WTC11 (cell line): ENCODE results near the gene INPPL1. TPM values are rescaled to one million over a fixed set of nuclear protein-coding genes. Genes with fewer than 3 reads are reported as not detected.

Experiments
- ATAC-seq: fragments of 200-7000 bp; cut with Tn5 transposase; 2 replicates; pipeline ENCODE4 v1.10.0; 2021; ENCODE audit warnings: mild to moderate bottlenecking, moderate library complexity
- CTCF ChIA-PET: fragments of 300-600 bp; sonication (Branson Sonifier 250); formaldehyde crosslinking; loops from one replicate; lab custom pipeline; 2021; ENCODE audit warnings: antibody characterized with exemption; lab: Charles Lee
- POLR2A ChIA-PET: fragments of 350-600 bp; sonication (Branson Sonifier 250); formaldehyde crosslinking; loops from one replicate; lab custom pipeline; 2021; ENCODE audit warnings: antibody characterized with exemption; lab: Charles Lee
- DNase-seq: peaks from one replicate; pipeline ENCODE4 v3.0.0; 2021; ENCODE audit warnings: low spot score
- H3K27ac Mint-ChIP-seq: 2 replicates; pipeline ENCODE4 v1.8.0; 2021; ENCODE audit warnings: mixed read lengths
- H3K27me3 Mint-ChIP-seq: 2 replicates; pipeline ENCODE4 v1.8.0; 2021; ENCODE audit warnings: low read depth, mild to moderate bottlenecking, moderate library complexity, mixed read lengths
- H3K36me3 Mint-ChIP-seq: 2 replicates; pipeline ENCODE4 v1.8.0; 2021; ENCODE audit warnings: mixed read lengths
- H3K4me1 Mint-ChIP-seq: 2 replicates; pipeline ENCODE4 v1.8.0; 2022; ENCODE audit warnings: mixed read lengths
- H3K4me3 Mint-ChIP-seq: 2 replicates; pipeline ENCODE4 v1.8.0; 2021; ENCODE audit warnings: mild to moderate bottlenecking, moderate library complexity, mixed read lengths
- H3K9me3 Mint-ChIP-seq: 2 replicates; pipeline ENCODE4 v1.8.0; 2021; ENCODE audit warnings: mixed read lengths
- ARID4B ChIP-seq: sonication (generic); formaldehyde crosslinking; IDR thresholded peaks from 2 replicates; pipeline ENCODE4 v1.8.0; 2023; ENCODE audit warnings: missing genetic modification reagents, mild to moderate bottlenecking, borderline replicate concordance
- ATF1 ChIP-seq: sonication (generic); formaldehyde crosslinking; IDR thresholded peaks from 2 replicates; pipeline ENCODE4 v1.8.1; 2023; ENCODE audit warnings: mild to moderate bottlenecking, moderate library complexity, missing genetic modification reagents
- ATF2 ChIP-seq: sonication (generic); formaldehyde crosslinking; IDR thresholded peaks from 2 replicates; pipeline ENCODE4 v1.8.1; 2022; ENCODE audit warnings: low read depth, missing genetic modification reagents, borderline replicate concordance
- CDX4 ChIP-seq: fragments of 250-450 bp; sonication (Bioruptor Pico); IDR thresholded peaks from 2 replicates; pipeline ENCODE4 v1.9.0; 2021; ENCODE audit warnings: moderate library complexity, mild to moderate bottlenecking, inconsistent platforms, borderline replicate concordance
- E2F1 ChIP-seq: sonication (generic); formaldehyde crosslinking; IDR thresholded peaks from 2 replicates; pipeline ENCODE4 v1.8.0; 2022; ENCODE audit warnings: mild to moderate bottlenecking, missing genetic modification reagents
- EMX1 ChIP-seq: fragments of 250-450 bp; sonication (Bioruptor Pico); IDR thresholded peaks from 2 replicates; pipeline ENCODE4 v1.8.0; 2021; ENCODE audit warnings: mild to moderate bottlenecking
- ESRRA ChIP-seq: sonication (generic); formaldehyde crosslinking; IDR thresholded peaks from 2 replicates; pipeline ENCODE4 v1.8.1; 2022; ENCODE audit warnings: mild to moderate bottlenecking, missing genetic modification reagents, borderline replicate concordance
- FOXJ3 ChIP-seq: sonication (generic); formaldehyde crosslinking; IDR thresholded peaks from 2 replicates; pipeline ENCODE4 v1.9.0; 2021; ENCODE audit warnings: missing genetic modification reagents, mild to moderate bottlenecking, borderline replicate concordance
- FOXP1 ChIP-seq: sonication (generic); formaldehyde crosslinking; IDR thresholded peaks from 2 replicates; pipeline ENCODE4 v1.8.0; 2022; ENCODE audit warnings: missing genetic modification reagents, mild to moderate bottlenecking, moderate library complexity, borderline replicate concordance
- FOXP4 ChIP-seq: sonication (generic); formaldehyde crosslinking; IDR thresholded peaks from 2 replicates; pipeline ENCODE4 v1.8.0; 2022; ENCODE audit warnings: mild to moderate bottlenecking, missing genetic modification reagents
- GABPB1 ChIP-seq: sonication (generic); formaldehyde crosslinking; IDR thresholded peaks from 2 replicates; pipeline ENCODE4 v1.8.1; 2023; ENCODE audit warnings: mild to moderate bottlenecking, missing genetic modification reagents
- GRHL2 ChIP-seq: fragments of 250-450 bp; sonication (Bioruptor Pico); IDR thresholded peaks from 2 replicates; pipeline ENCODE4 v1.8.0; 2022; ENCODE audit warnings: mild to moderate bottlenecking, moderate library complexity; ENCODE audit not compliant: insufficient replicate concordance, severe bottlenecking
- GTF2I ChIP-seq: fragments of 250-450 bp; sonication (Bioruptor Pico); conservative IDR thresholded peaks from 2 replicates; pipeline ENCODE4 v1.4.0; 2021; ENCODE audit warnings: mild to moderate bottlenecking
- HMGXB4 ChIP-seq: sonication (generic); formaldehyde crosslinking; IDR thresholded peaks from 2 replicates; pipeline ENCODE4 v1.8.1; 2023; ENCODE audit warnings: mild to moderate bottlenecking, moderate library complexity, missing genetic modification reagents
- IRF1 ChIP-seq: sonication (generic); formaldehyde crosslinking; IDR thresholded peaks from 2 replicates; pipeline ENCODE4 v1.8.0; 2023; ENCODE audit warnings: missing genetic modification reagents
- MYBL2 ChIP-seq: sonication (generic); formaldehyde crosslinking; IDR thresholded peaks from 2 replicates; pipeline ENCODE4 v1.8.1; 2023; ENCODE audit warnings: mild to moderate bottlenecking, moderate library complexity, missing genetic modification reagents
- NFATC4 ChIP-seq: fragments of 250-450 bp; sonication (Bioruptor Pico); IDR thresholded peaks from 2 replicates; pipeline ENCODE4 v1.9.0; 2021; ENCODE audit warnings: mild to moderate bottlenecking
- OVOL2 ChIP-seq: fragments of 250-450 bp; sonication (Bioruptor Pico); IDR thresholded peaks from 2 replicates; pipeline ENCODE4 v1.9.0; 2021; ENCODE audit warnings: mild to moderate bottlenecking, borderline replicate concordance
- ZNF138 ChIP-seq: sonication (generic); formaldehyde crosslinking; conservative IDR thresholded peaks from 2 replicates; pipeline ENCODE4 v1.8.1; 2022; ENCODE audit warnings: mild to moderate bottlenecking, moderate library complexity, missing genetic modification reagents
- ZNF219 ChIP-seq: sonication (generic); formaldehyde crosslinking; IDR thresholded peaks from 2 replicates; pipeline ENCODE4 v1.8.0; 2023; ENCODE audit warnings: missing genetic modification reagents, mild to moderate bottlenecking, borderline replicate concordance
- ZNF423 ChIP-seq: fragments of 250-450 bp; sonication (Bioruptor Pico); IDR thresholded peaks from 2 replicates; pipeline ENCODE4 v2.1.2; 2022; ENCODE audit warnings: mild to moderate bottlenecking, moderate library complexity
- total RNA-seq: library from RNA; stranded (reverse); gene quantifications from 3 replicates; pipeline ENCODE4 v1.2.3, GENCODE V29; 2021

INPPL1 gene
- total RNA-seq, 1 experiment from 2014 or later, result 136 TPM

- no peak overlapping the region for H3K27ac Mint-ChIP-seq
- ATAC-seq (no peak), DNase-seq (no peak)
- no peak overlapping the region for H3K4me3 Mint-ChIP-seq
- no peaks in the 10 kb centered on the region for H3K9me3 Mint-ChIP-seq
- ChIA-PET CTCF (interaction anchor here (1.0 kb wide), 1 partner anchor 46 kb away, joined by 3 read pairs; no protein-coding TSS in a partner anchor), POLR2A (no interaction called here)
- no peaks in the 10 kb centered on the region for H3K4me1 Mint-ChIP-seq
- peaks cover 15% of the 10 kb centered on the region for H3K27me3 Mint-ChIP-seq
- TF ChIP-seq ESRRA (CRISPR knock-in tag) (no peak), ZNF138 (CRISPR knock-in tag) (no peak), MYBL2 (CRISPR knock-in tag) (no peak), FOXP1 (CRISPR knock-in tag) (no peak), GABPB1 (CRISPR knock-in tag) (no peak), ZNF423 (CRISPR knock-in tag) (no peak), IRF1 (CRISPR knock-in tag) (no peak), ARID4B (no peak), FOXP4 (no peak), EMX1 (CRISPR knock-in tag) (no peak), GTF2I (CRISPR knock-in tag) (no peak), CDX4 (CRISPR knock-in tag) (no peak), ZNF219 (no peak), ATF1 (CRISPR knock-in tag) (no peak), FOXJ3 (no peak)
- no peaks in the 10 kb centered on the region for H3K36me3 Mint-ChIP-seq
Observed at GRCh38 chr11:72177656-72178055, 46.9 kb upstream of the INPPL1 start.

GRCh38 chr11:72179049-72179803, 45.3 kb upstream of the INPPL1 start:
- DNase-seq (no peak), ATAC-seq (no peak)
- Mint-ChIP-seq H3K27me3 (peaks cover 15% of the 10 kb centered on the region), H3K4me1 (no peaks in the 10 kb centered on the region), H3K9me3 (no peaks in the 10 kb centered on the region), H3K27ac (no peak overlapping the region), H3K36me3 (no peaks in the 10 kb centered on the region), H3K4me3 (no peak overlapping the region)
- ChIA-PET POLR2A (no interaction called here), CTCF (interaction anchor here (0.6 to 1.3 kb wide), 4 partner anchors 154 to 371 kb away, joined by 3 to 5 read pairs (median 4); no protein-coding TSS in a partner anchor)
- TF ChIP-seq HMGXB4 (CRISPR knock-in tag) (no peak), GRHL2 (CRISPR knock-in tag) (no peak), E2F1 (CRISPR knock-in tag) (no peak), NFATC4 (CRISPR knock-in tag) (no peak), ESRRA (CRISPR knock-in tag) (no peak), ATF2 (no peak), OVOL2 (no peak), ZNF138 (CRISPR knock-in tag) (no peak)
